Neural cell (in vitro differentiated cells): ENCODE measurements around the gene S1PR2. TPM values are rescaled to one million over a fixed set of nuclear protein-coding genes. Genes with fewer than 3 reads are reported as not detected.

Experiments used
- H2AFZ ChIP-seq: fragments of 200-600, 300-800 bp; sonication (generic), shearing (Covaris generic); 2 replicates; pipeline ENCODE4 v1.6.0; 2014; ENCODE audit warnings: low read depth, mild to moderate bottlenecking, antibody characterized with exemption, low read length, moderate library complexity
- H3F3A ChIP-seq: fragments of 200-600 bp; shearing (Covaris generic); 2 replicates; pipeline ENCODE4 v1.6.1; 2016; ENCODE audit warnings: mild to moderate bottlenecking, moderate library complexity, mixed read lengths, antibody characterized with exemption, low read length; ENCODE audit not compliant: insufficient read depth, poor library complexity, severe bottlenecking
- H3K27ac ChIP-seq: fragments of 200-600, 300-800 bp; sonication (generic), shearing (Covaris generic); 2 replicates; pipeline ENCODE4 v1.5.1; 2014; ENCODE audit warnings: mild to moderate bottlenecking, low read length, moderate library complexity
- H3K27me3 ChIP-seq: fragments of 300-800, 200-600 bp; sonication (generic), shearing (Covaris generic); 2 replicates; pipeline ENCODE4 v1.6.0; 2014; ENCODE audit warnings: mild to moderate bottlenecking, low read depth, low read length, moderate library complexity; ENCODE audit not compliant: insufficient read depth
- H3K36me3 ChIP-seq: fragments of 300-800, 200-600 bp; sonication (generic), shearing (Covaris generic); 2 replicates; pipeline ENCODE4 v1.5.1; 2014; ENCODE audit warnings: mild to moderate bottlenecking, antibody characterized with exemption, low read length, moderate library complexity; ENCODE audit not compliant: insufficient read depth
- H3K4me2 ChIP-seq: fragments of 300-800, 200-600 bp; sonication (generic), shearing (Covaris generic); 2 replicates; pipeline ENCODE4 v1.6.0; 2014; ENCODE audit warnings: mild to moderate bottlenecking, low read length
- H3K4me3 ChIP-seq: fragments of 300-800, 200-600 bp; sonication (generic), shearing (Covaris generic); 2 replicates; pipeline ENCODE4 v1.5.1; 2014; ENCODE audit warnings: mild to moderate bottlenecking, low read length, moderate library complexity
- H3K79me2 ChIP-seq: fragments of 200-600 bp; shearing (Covaris generic); replicated peaks from 2 replicates; pipeline ENCODE4 v1.6.0; 2014; ENCODE audit warnings: mild to moderate bottlenecking, low read length, moderate library complexity; ENCODE audit not compliant: insufficient read depth
- H3K9ac ChIP-seq: fragments of 300-800, 200-600 bp; sonication (generic), shearing (Covaris generic); 2 replicates; pipeline ENCODE4 v1.6.1; 2016; ENCODE audit warnings: mild to moderate bottlenecking, low read length, mixed read lengths
- H3K9me2 ChIP-seq: fragments of 200-600 bp; shearing (Covaris generic); 2 replicates; pipeline ENCODE4 v1.6.1; 2016; ENCODE audit warnings: mild to moderate bottlenecking, low read length, mixed read lengths; ENCODE audit not compliant: insufficient read depth
- H3K9me3 ChIP-seq: fragments of 200-600, 300-800 bp; sonication (generic), shearing (Covaris generic); 2 replicates; pipeline ENCODE4 v1.6.1; 2016; ENCODE audit warnings: mild to moderate bottlenecking, mixed run types, low read length, moderate library complexity, mixed read lengths
- H4K20me1 ChIP-seq: fragments of 200-600 bp; shearing (Covaris generic); 2 replicates; pipeline ENCODE4 v1.6.1; 2016; ENCODE audit warnings: mild to moderate bottlenecking, mixed run types; ENCODE audit not compliant: insufficient read depth
- CTCF ChIP-seq: fragments of 450-650 bp; IDR thresholded peaks from 2 replicates; pipeline ENCODE4 v1.5.1; 2014; ENCODE audit warnings: antibody characterized with exemption, mild to moderate bottlenecking, moderate library complexity; ENCODE audit not compliant: poor library complexity, severe bottlenecking
- EP300 ChIP-seq: fragments of 450-650 bp; conservative IDR thresholded peaks from 2 replicates; pipeline ENCODE4 v1.6.1; 2014; ENCODE audit warnings: antibody characterized with exemption, mild to moderate bottlenecking, moderate library complexity; ENCODE audit not compliant: poor library complexity, severe bottlenecking
- EZH2 ChIP-seq: fragments of 200-600, 300-800 bp; shearing (Covaris generic), sonication (generic); IDR thresholded peaks from 2 replicates; pipeline ENCODE4 v1.6.1; 2014; ENCODE audit warnings: antibody characterized with exemption, low read length, borderline replicate concordance, mild to moderate bottlenecking; ENCODE audit not compliant: insufficient read depth, poor library complexity, severe bottlenecking
- MXI1 ChIP-seq: fragments of 450-650 bp; conservative IDR thresholded peaks from 2 replicates; pipeline ENCODE4 v1.6.1; 2014; ENCODE audit warnings: antibody characterized with exemption, mild to moderate bottlenecking; ENCODE audit not compliant: poor library complexity, severe bottlenecking
- POLR2AphosphoS5 ChIP-seq: IDR thresholded peaks from 2 replicates; pipeline ENCODE4 v1.6.1; 2012
- RAD21 ChIP-seq: fragments of 450-650 bp; conservative IDR thresholded peaks from 2 replicates; pipeline ENCODE4 v1.6.1; 2014; ENCODE audit warnings: antibody characterized with exemption, mild to moderate bottlenecking, moderate library complexity
- REST ChIP-seq: IDR thresholded peaks from 2 replicates; pipeline ENCODE4 v1.6.1; 2012; ENCODE audit warnings: borderline replicate concordance
- SMC3 ChIP-seq: fragments of 450-650 bp; conservative IDR thresholded peaks from 2 replicates; pipeline ENCODE4 v1.6.1; 2014; ENCODE audit warnings: antibody characterized with exemption, mild to moderate bottlenecking, moderate library complexity; ENCODE audit not compliant: poor library complexity
- TAF1 ChIP-seq: IDR thresholded peaks from 2 replicates; pipeline ENCODE4 v1.6.1; 2012; ENCODE audit warnings: low read depth
- polyA plus RNA-seq: library from polyadenylated mRNA; depleted of rRNA; stranded (reverse); fragments of >200 nt; gene quantifications from 2 replicates; pipeline ENCODE4 v1.2.3, GENCODE V29; 2014

S1PR2 gene
- polyA plus RNA-seq, 1 donor from 2014 or later = 7.5 TPM

GRCh38 chr19:10219678-10220077 lies 11.5 kb downstream of the S1PR2 start:
- H3F3A ChIP-seq = no peaks in the 10 kb centered on the region
- no peak overlapping the region for H3K4me2 ChIP-seq
- H3K79me2 ChIP-seq = no peaks in the 10 kb centered on the region
- H3K27me3 ChIP-seq = no peaks in the 10 kb centered on the region
- no peaks in the 10 kb centered on the region for H3K9me3 ChIP-seq
- no peak overlapping the region for H3K9ac ChIP-seq
- TF ChIP-seq RAD21 = no peak
- no peak overlapping the region for H3K4me3 ChIP-seq
- H3K36me3 ChIP-seq = no peaks in the 10 kb centered on the region
- H3K27ac ChIP-seq = no peak overlapping the region
- no peaks in the 10 kb centered on the region for H4K20me1 ChIP-seq
- H2AFZ ChIP-seq = no peak overlapping the region
- no peaks in the 10 kb centered on the region for H3K9me2 ChIP-seq

DNA sequence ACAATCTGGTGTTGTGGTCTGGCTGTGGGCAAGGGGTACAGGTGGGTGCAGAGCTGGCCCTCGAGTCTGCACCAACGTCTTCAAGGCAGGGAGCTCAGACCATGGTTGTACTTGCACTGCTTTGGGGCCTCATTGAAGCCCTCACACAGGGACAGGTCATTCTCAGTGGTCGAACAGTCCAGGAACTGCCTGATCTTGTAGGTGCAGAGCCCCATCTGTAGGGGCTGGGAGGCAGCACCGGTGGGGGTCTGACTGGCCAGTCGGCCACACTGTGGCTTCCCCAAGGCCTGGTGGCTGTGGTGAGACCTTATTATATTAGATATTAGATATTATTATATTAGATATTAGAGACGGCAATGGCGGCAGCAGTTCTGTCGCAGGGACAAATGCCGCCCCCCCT lies 14.0 kb downstream of the S1PR2 start:
- Histone ChIP-seq H2AFZ (no peak overlapping the region), H4K20me1 (no peaks in the 10 kb centered on the region), H3K27me3 (no peaks in the 10 kb centered on the region), H3K36me3 (no peaks in the 10 kb centered on the region), H3F3A (no peaks in the 10 kb centered on the region), H3K9me3 (no peaks in the 10 kb centered on the region), H3K4me3 (no peak overlapping the region), H3K9ac (no peak overlapping the region), H3K27ac (no peak overlapping the region), H3K9me2 (no peaks in the 10 kb centered on the region), H3K4me2 (no peak overlapping the region), H3K79me2 (no peaks in the 10 kb centered on the region)
- TF ChIP-seq TAF1 = no peak
- no peak for TF ChIP-seq SMC3
- TF ChIP-seq EP300 = no peak
- no peak for TF ChIP-seq CTCF
- TF ChIP-seq REST = no peak
- TF ChIP-seq RAD21 = no peak
- no peak for TF ChIP-seq MXI1
- no peak for TF ChIP-seq POLR2AphosphoS5
- TF ChIP-seq EZH2 = no peak

GRCh38 chr19:10214784-10215183 lies 16.3 kb downstream of the S1PR2 start:
- Histone ChIP-seq H3K9me3 (no peaks in the 10 kb centered on the region), H3K4me2 (no peak overlapping the region), H3K27ac (no peak overlapping the region), H3K9ac (no peak overlapping the region), H3K36me3 (no peaks in the 10 kb centered on the region), H2AFZ (no peak overlapping the region), H3K27me3 (no peaks in the 10 kb centered on the region), H3K4me3 (no peak overlapping the region), H3K9me2 (no peaks in the 10 kb centered on the region), H3K79me2 (no peaks in the 10 kb centered on the region), H3F3A (no peaks in the 10 kb centered on the region), H4K20me1 (no peaks in the 10 kb centered on the region)
- TF ChIP-seq CTCF (no peak), MXI1 (no peak), REST (no peak), POLR2AphosphoS5 (no peak)
